ENCODE data around the gene PSAPL1.

GRCh38 chr4:7451800-7452199, 17.1 kb upstream of the PSAPL1 start:
- TF ChIP-seq YY1 (IDR thresholded peaks at IDR 0.05; ENCODE audit: insufficient read depth, insufficient read length), result no peak
- no peak for TF ChIP-seq SUZ12 (IDR thresholded peaks at IDR 0.05; ENCODE audit: extremely low read depth, insufficient read depth, insufficient read length)
- TF ChIP-seq ZNF274 (IDR thresholded peaks at IDR 0.05; ENCODE audit: low read depth, low read length), result no peak
